GM19468 (cell line): ENCODE data around the gene PES1.
"Not testable (repeated sequence)": the region's sequence is repeated elsewhere in the genome, so short reads cannot be mapped to it uniquely, and the experiment has no call there.

Source experiments
- ATAC-seq: cut with Tn5 transposase; IDR thresholded peaks from one replicate; pipeline ENCODE4 v1.9.1; 2021; ENCODE audit warnings: mild to moderate bottlenecking, moderate library complexity, moderate number of reproducible peaks; ENCODE audit not compliant: unreplicated experiment; ENCODE audit errors: extremely low read depth

Gene PES1

DNA sequence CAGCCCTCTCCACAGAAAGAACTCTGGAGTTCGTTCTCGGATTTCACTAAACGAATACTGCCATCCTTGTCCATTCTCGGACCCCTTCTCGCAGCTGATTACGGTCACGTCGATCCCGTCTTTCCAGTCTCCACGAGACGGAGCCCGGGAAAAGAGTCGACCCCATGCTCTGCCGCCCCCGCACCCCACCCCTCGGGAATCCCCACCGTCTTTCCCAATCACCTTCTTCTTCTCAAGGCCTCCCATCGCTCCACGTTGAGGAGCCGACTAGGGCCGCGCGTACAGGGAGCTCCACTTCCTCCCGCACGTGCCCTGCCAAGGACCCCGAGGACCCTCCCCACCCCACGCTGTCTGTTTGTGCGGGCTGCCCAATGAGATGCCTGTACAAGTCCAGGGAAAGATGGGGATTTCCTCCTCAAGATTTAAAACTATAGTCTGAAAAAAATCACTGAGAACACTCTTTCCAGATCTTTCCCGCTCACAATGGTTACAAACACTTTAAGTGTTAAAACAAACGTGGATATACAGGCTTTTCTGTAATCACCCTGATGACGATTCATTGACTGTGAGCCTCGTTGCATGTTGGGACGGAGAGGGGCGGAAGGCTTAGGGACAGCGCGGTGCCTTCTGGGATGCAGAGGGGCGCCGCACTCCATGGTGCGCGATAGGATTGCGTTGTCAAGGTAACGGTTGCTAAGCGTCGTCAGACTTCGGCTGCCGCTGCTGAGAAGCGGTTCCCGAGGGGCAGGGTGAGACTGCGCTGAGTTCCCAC is at the start of gene PES1:
PES1 (minus strand) TSS at position 323 of the 772 bp plus-strand sequence; CDS start at position 246, 77 bp downstream.
- ATAC-seq = peak; percentile 76

DNA sequence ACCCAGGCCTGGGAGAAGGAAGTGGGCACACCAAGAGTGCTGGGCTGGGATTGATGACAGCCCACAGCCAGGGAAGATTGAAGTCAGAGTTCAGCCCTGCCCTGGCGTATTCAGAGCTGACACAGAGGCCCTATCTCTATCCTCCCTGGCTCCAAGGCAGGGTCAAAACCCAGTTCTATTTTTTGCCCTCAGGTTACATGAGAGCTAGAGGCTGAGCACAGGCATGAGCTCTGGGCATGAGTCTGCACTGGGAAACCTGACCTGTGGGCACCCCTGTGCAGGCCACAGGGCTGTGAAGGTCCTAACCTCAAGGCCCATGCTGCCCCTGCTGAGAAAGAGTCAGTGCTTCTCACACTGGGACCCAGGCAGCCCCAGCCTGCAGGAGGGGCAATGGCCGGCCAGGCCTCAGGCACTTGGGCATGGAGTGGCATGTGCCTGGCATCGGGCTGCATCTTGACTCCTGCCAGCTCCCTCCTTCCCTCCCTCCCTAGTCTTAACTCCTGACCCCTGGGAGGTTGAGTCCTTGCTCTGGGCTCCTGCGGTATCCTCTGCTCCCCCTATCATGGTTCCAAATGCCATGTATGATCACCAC is 49.2 kb upstream of the PES1 start:
- no peak for ATAC-seq

GRCh38 chr22:30640361-30640760 is 48.7 kb upstream of the PES1 start:
- no peak for ATAC-seq

DNA sequence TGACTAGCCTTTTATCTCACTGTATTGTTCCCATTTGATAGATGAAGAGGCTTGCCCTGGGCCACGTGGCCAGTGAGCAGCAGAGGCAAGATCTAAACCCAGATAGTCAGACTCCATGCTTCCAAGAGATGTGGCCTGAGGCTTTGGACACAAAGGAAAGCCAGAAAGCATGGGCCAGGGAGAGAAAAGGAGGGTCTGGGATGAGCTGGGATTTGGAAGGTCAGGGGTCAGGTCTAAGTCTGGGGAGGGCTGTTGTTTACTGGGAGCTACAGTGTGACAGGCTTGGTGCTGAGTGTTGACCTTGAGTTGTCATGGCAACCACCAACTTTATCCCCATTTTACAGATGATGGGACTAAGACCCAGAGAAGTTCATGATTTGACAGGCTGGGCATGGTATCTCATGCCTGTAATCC is 46.0 kb upstream of the PES1 start:
- no peak for ATAC-seq

- no peak for ATAC-seq
Observed at GRCh38 chr22:30636226-30637077, 44.7 kb upstream of the PES1 start.

DNA sequence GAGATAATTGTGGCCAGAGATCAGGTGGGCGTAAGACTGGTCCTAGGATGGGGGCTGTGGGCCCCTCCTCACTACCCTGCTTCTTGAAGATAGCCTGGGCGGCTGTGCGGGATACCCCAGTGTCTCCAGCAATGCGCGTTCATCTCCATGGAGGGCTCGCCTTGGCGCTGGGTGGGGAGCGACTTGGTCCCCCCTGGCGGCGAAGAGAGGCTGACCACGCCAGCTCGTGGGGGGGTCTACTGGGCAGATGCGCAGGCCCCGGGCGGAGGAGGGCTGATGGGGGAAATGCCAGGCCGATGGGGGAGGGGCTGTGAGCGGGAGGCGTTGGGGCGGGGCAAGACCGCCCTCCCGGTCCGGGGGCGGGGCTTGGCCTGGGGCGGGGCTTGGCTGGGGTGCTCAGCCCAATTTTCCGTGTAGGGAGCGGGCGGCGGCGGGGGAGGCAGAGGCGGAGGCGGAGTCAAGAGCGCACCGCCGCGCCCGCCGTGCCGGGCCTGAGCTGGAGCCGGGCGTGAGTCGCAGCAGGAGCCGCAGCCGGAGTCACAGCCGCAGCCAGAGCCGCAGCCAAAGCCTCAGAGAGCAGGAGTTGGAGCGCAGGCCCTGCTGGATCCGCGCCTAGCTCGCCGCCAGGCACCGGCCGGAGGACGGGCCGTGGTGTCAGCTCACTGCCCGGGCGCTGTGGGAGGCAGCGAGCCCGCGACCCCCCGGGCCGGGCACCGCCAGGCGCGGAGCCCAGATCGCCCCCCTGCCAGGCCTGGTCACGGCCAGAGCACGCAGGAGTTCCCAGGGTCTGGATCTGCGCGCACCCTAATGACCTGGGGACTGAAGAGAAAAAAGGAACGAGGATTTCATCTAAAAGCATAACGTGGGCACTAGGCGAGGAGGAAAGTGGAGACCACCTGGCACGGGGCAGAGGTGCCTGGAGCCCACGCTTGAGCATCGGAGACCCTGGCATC is 43.8 kb upstream of the PES1 start, which contains the start of gene SLC35E4:
SLC35E4 (plus strand) TSS at position 509 of the 953 bp plus-strand sequence. CDS start 670 bp downstream, outside the sequence.
- ATAC-seq = peak; percentile 21

DNA sequence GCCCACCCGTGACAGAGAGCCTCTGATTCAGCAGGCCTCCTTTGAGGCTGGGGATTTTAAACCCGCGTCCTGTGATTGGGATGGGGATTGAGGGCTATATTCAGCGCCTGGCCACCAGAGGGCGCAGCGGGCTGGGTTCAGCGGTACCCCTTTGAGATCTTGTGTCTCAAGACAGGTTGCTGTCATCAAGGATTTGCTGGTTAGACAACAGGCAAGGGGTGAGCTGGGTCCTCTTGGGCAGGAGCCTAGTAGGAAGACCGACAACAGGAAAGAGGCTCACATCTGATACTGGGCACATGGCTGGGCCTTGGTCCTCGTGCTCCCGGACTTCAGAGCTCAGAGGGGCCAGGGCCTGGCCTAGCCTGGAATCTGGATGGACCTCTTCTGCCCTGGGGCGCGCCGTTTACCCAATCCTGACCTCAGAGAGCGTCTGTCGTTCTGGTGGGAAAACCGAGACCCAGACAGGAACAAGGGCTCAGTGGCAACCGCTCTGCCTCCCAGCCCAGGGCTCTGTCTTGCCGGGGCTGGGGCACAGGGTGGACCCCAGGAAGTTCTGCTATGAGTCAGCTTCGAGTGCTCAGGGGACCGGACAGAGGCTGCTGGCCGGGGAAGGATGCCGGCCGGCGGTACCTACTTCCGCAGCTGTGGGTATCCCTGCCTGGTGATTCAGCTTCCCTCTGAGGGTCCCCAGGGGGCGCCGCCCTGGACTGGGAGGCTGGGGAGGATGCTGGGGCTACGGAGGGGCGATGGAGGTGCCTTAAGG is 42.9 kb upstream of the PES1 start:
- peak; percentile 15 for ATAC-seq

DNA sequence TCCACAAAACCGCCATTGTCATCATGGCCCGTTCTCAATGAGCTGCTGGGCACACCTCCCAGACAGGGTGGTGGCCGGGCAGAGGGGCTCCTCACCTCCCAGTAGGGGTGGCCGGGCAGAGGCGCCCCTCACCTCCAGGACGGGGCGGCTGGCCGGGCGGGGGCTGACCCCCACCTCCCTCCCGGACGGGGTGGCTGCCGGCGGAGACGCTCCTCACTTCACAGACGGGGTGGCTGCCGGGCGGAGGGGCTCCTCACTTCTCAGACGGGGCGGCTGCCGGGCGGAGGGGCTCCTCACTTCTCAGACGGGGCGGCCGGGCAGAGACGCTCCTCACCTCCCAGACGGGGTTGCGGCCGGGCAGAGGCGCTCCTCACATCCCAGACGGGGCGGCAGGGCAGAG is 39.8 kb upstream of the PES1 start:
- ATAC-seq = not testable (repeated sequence)

GRCh38 chr22:30628491-30628890 is 36.8 kb upstream of the PES1 start:
- no peak for ATAC-seq

DNA sequence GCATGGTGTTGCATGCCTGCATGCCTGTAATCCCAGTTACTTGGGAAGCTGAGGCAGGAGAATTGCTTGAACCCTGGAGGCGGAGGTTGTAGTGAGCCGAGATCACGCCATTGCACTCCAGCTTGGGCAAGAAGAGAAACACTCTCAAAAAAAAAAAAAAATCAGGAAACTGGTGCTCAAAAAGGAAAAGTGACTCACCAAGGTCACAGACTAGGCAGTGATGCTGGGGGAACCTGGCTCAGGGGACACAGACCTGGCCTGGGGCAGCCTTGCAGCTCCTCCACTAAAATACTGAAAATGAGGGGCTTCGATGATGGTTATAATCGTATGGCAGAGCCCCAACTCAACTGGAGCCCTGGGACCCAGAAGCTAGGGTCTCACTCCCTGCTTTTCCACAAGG is 35.8 kb upstream of the PES1 start:
- no peak for ATAC-seq

GRCh38 chr22:30626413-30626812 is 34.7 kb upstream of the PES1 start:
- no peak for ATAC-seq

GRCh38 chr22:30619909-30620308 is 28.2 kb upstream of the PES1 start:
- ATAC-seq = not testable (repeated sequence)

DNA sequence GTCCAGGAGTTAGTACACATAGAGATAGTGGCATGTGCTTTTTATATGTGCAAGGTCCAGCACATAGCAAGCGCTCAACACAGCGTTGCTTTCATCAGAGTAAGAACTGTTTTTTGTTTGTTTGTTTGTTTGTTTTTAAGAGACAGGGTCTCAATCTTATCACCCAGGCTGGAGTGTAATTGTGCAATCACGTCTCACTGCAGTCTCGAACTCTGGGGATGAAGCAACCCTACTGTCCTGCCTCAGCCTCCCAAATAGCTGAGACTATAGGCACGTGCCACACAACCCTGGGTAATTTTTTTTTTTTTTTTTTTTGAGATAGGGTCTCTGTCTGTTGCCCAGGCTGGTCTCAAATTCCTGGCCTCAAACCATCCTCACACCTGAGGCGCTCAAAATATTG is 26.1 kb upstream of the PES1 start:
- ATAC-seq = no peak

DNA sequence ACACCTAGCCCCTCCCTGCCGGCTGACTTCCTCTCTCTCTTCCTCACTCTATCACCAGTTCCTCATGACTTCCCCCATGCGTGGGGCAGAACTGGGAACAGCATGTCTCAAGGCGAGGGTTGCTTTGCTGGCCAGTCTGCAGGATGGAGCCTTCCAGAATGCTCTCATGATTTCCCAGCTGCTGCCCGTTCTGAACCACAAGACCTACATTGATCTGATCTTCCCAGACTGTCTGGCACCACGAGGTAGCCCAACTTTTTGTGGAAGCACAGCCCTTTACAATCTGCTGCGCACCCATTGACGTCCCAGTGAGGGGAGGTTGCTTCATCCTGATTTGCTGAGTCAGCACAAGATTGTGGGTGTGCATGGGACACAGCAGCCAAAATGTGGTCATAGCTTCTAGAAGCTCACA is 23.8 kb upstream of the PES1 start:
- no peak for ATAC-seq

DNA sequence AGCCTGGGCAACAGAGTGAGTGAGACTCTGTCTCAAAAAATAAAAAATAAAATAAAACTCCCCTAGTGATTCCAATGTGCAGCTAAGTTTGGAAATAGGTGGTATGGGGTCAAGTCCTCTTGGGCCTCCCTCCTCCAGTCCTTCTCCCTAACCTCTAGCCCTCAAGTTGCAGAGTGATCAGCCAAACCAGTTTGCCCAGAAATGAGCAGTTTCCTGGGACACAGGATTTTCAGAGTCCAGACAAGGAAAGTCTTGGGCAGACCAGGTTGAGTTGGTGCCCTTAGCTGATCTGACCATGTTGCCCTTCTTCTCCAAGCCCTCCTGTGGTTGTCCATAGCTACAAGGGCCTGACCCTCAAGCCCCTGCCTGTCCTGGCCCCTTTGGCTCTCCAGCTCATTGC is 23.2 kb upstream of the PES1 start:
- ATAC-seq = no peak

DNA sequence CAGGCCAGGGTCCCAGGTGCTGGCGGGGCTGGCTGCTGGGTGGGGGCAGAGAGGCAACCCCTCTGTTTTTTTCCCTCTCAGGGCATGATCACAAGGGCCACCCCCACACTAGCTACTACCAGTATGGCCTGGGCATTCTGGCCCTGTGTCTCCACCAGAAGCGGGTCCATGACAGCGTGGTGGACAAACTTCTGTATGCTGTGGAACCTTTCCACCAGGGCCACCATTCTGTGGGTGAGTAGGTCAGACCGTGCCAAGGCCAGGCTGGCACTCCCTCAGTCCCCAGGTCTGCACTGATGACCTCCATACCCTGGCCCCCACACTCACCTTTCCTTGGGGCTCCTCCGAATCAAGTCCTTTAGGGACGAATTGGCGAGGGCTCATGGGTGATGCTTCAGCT is 22.6 kb upstream of the PES1 start:
- ATAC-seq = no peak

DNA sequence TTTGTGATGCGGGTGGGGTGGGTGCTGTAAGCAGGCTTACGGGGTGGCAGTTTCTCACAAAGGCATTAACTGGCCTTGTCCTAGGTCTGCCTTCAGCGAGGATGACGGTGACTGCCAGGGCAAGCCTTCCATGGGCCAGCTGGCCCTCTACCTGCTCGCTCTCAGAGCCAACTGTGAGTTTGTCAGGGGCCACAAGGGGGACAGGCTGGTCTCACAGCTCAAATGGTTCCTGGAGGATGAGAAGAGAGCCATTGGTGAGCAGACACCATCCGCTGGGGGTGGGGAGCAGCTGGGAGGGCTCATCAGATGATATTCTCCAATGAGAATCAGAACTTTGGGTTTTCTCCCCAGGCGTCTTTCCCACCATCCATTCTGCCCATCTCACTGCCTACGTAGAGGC is 21.1 kb upstream of the PES1 start:
- no peak for ATAC-seq

DNA sequence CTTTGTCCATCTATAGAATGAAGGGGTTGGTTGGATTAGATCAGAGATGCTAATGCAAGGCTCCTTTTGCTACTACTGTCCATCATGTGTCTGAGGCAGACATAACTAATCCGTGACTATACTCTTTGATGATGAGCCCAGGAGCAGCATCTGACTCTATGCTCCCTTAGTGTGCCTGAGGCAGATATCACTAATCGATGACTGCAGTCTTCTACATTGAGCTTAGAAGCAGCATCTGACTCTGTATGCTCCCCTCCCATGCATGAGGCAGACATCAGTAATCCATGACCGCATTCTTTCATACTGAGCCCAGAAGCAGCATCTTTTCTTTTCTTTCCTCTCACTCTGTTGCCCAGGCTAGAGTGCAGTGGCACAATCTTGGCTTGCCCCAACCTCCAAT is 19.5 kb upstream of the PES1 start:
- no peak for ATAC-seq

- ATAC-seq = no peak
Observed at GRCh38 chr22:30610299-30610698, 18.6 kb upstream of the PES1 start.
